OCI-LY1 (cell line): ENCODE measurements around the gene BUD23.

ENCODE experiments used
- H2AFZ ChIP-seq: fragments of 200-600 bp; sonication (generic), shearing (Covaris generic); 2 replicates; pipeline ENCODE4 v1.6.0; 2014; ENCODE audit warnings: antibody characterized with exemption, mild to moderate bottlenecking, low read length
- H3F3A ChIP-seq: fragments of 200-600 bp; sonication (generic), shearing (Covaris generic); 2 replicates; pipeline ENCODE4 v1.6.0; 2014; ENCODE audit warnings: mild to moderate bottlenecking, antibody characterized with exemption, low read length, moderate library complexity; ENCODE audit not compliant: insufficient read depth
- H3K27ac ChIP-seq: fragments of 200-600 bp; sonication (generic); 2 replicates; pipeline ENCODE4 v1.5.1; 2014; ENCODE audit warnings: low read length, mixed run types, mild to moderate bottlenecking, low read depth; ENCODE audit not compliant: poor library complexity, severe bottlenecking
- H3K27me3 ChIP-seq: fragments of 200-600 bp; sonication (generic); 2 replicates; pipeline ENCODE4 v1.6.0; 2014; ENCODE audit warnings: antibody characterized with exemption, mild to moderate bottlenecking, low read length, moderate library complexity; ENCODE audit not compliant: insufficient read depth
- H3K36me3 ChIP-seq: fragments of 200-600 bp; sonication (generic); 2 replicates; pipeline ENCODE4 v1.6.1; 2014; ENCODE audit warnings: mild to moderate bottlenecking, antibody characterized with exemption, low read length, moderate library complexity, mixed read lengths; ENCODE audit not compliant: insufficient read depth
- H3K4me1 ChIP-seq: fragments of 200-600 bp; sonication (generic); 2 replicates; pipeline ENCODE4 v1.5.1; 2014; ENCODE audit warnings: mild to moderate bottlenecking, low read length, moderate library complexity; ENCODE audit not compliant: insufficient read depth, severe bottlenecking
- H3K4me2 ChIP-seq: fragments of 200-600 bp; sonication (generic), shearing (Covaris generic); 2 replicates; pipeline ENCODE4 v1.6.1; 2014; ENCODE audit warnings: low read length
- H3K4me3 ChIP-seq: fragments of 200-600 bp; sonication (generic); 2 replicates; pipeline ENCODE4 v1.5.1; 2014; ENCODE audit warnings: low read length, low read depth, mild to moderate bottlenecking, mixed read lengths; ENCODE audit not compliant: poor library complexity, severe bottlenecking
- H3K79me2 ChIP-seq: fragments of 200-600 bp; shearing (Covaris generic); 2 replicates; pipeline ENCODE4 v1.6.1; 2016; ENCODE audit warnings: mixed run types, low read length, mixed read lengths; ENCODE audit not compliant: insufficient read depth
- H3K9ac ChIP-seq: fragments of 200-600 bp; sonication (generic), shearing (Covaris generic); 2 replicates; pipeline ENCODE4 v1.6.1; 2014; ENCODE audit warnings: mild to moderate bottlenecking, low read length, mixed read lengths
- H3K9me2 ChIP-seq: fragments of 200-600 bp; sonication (generic), shearing (Covaris generic); 2 replicates; pipeline ENCODE4 v1.6.1; 2014; ENCODE audit warnings: low read depth, mild to moderate bottlenecking, low read length, mixed read lengths
- H3K9me3 ChIP-seq: fragments of 200-600 bp; shearing (Covaris generic); 2 replicates; pipeline ENCODE4 v1.6.1; 2014; ENCODE audit warnings: low read length, mixed read lengths
- H4K20me1 ChIP-seq: fragments of 200-600 bp; sonication (generic), shearing (Covaris generic); 2 replicates; pipeline ENCODE4 v1.6.0; 2016; ENCODE audit warnings: mild to moderate bottlenecking, low read length; ENCODE audit not compliant: insufficient read depth
- EZH2 ChIP-seq: fragments of 200-600 bp; sonication (generic), shearing (Covaris generic); IDR thresholded peaks from 2 replicates; pipeline ENCODE4 v1.8.0; 2017; ENCODE audit warnings: borderline replicate concordance, mixed run types, mild to moderate bottlenecking, antibody characterized with exemption, low read length, moderate library complexity, mixed read lengths
- TF ChIP-seq, protein P1 (sequence below): fragments of 200-600 bp; sonication (generic), shearing (Covaris generic); IDR thresholded peaks from 2 replicates; pipeline ENCODE4 v1.5.1; 2017; ENCODE audit warnings: mild to moderate bottlenecking, antibody characterized with exemption, low read length, moderate library complexity, mixed read lengths

Gene BUD23

DNA sequence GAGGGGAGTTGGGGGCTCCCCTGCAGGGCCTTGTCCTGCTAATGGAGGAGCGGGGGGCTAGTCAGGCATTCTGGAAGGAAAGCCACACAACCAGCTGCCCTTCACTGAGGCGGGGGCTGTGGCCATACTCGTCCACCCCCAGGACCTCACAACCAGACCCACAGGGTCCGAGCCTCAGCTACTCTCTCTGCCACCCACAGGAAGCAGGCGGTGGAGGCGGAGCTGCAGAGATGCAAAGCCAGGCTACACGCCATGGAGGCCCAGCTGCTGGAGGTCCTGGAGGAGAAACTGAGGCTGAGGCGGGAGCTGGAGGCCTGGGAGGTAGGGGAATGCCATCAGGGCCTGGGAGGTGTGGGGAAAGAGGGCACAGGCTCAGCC is 52.1 kb downstream of the BUD23 start:
- H3K79me2 ChIP-seq, result no peaks in the 10 kb centered on the region
- no peak overlapping the region for H3K9ac ChIP-seq
- H3K27me3 ChIP-seq, result no peaks in the 10 kb centered on the region
- no peaks in the 10 kb centered on the region for H3F3A ChIP-seq
- no peaks in the 10 kb centered on the region for H3K9me2 ChIP-seq
- no peak overlapping the region for H3K4me3 ChIP-seq
- no peak overlapping the region for H3K27ac ChIP-seq
- H3K4me1 ChIP-seq, result peaks cover 10% of the 10 kb centered on the region
- no peak overlapping the region for H2AFZ ChIP-seq
- H3K9me3 ChIP-seq, result no peaks in the 10 kb centered on the region
- peaks cover 16% of the 10 kb centered on the region for H3K36me3 ChIP-seq
- no peak overlapping the region for H3K4me2 ChIP-seq
- TF ChIP-seq EZH2, result no peak
- TF ChIP-seq, protein P1, sequence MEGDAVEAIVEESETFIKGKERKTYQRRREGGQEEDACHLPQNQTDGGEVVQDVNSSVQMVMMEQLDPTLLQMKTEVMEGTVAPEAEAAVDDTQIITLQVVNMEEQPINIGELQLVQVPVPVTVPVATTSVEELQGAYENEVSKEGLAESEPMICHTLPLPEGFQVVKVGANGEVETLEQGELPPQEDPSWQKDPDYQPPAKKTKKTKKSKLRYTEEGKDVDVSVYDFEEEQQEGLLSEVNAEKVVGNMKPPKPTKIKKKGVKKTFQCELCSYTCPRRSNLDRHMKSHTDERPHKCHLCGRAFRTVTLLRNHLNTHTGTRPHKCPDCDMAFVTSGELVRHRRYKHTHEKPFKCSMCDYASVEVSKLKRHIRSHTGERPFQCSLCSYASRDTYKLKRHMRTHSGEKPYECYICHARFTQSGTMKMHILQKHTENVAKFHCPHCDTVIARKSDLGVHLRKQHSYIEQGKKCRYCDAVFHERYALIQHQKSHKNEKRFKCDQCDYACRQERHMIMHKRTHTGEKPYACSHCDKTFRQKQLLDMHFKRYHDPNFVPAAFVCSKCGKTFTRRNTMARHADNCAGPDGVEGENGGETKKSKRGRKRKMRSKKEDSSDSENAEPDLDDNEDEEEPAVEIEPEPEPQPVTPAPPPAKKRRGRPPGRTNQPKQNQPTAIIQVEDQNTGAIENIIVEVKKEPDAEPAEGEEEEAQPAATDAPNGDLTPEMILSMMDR, result no peak
- H4K20me1 ChIP-seq, result no peaks in the 10 kb centered on the region

DNA sequence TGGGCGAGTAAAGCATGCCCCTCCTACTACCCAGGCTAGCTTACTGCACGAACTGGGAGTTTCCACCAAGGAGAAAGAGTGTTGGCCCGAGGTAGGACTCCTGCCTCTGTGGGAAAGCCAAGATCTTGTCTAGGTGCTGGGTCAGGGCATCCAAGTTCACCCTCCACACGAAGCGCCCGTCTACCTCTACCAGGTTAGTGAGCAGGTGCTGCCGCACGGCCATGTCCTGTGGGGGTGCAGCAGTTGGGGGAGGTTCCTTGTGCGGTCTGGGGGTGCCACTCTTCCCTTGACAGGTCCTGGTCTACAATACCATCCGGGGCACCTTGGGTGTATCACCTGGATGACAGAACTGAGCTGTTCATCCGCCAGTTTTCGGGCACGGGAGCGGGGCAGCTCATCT is 53.5 kb downstream of the BUD23 start:
- H3K9me2 ChIP-seq, result no peaks in the 10 kb centered on the region
- H3F3A ChIP-seq, result no peaks in the 10 kb centered on the region
- no peak overlapping the region for H3K4me3 ChIP-seq
- no peaks in the 10 kb centered on the region for H3K79me2 ChIP-seq
- H3K36me3 ChIP-seq, result peaks cover 16% of the 10 kb centered on the region
- no peaks in the 10 kb centered on the region for H3K9me3 ChIP-seq
- no peak overlapping the region for H3K4me2 ChIP-seq
- TF ChIP-seq, protein P1, result no peak
- no peak for TF ChIP-seq EZH2
- no peaks in the 10 kb centered on the region for H3K27me3 ChIP-seq
- no peak overlapping the region for H3K27ac ChIP-seq
- no peak overlapping the region for H3K9ac ChIP-seq
- no peak overlapping the region for H2AFZ ChIP-seq
- H3K4me1 ChIP-seq, result peaks cover 10% of the 10 kb centered on the region
- H4K20me1 ChIP-seq, result no peaks in the 10 kb centered on the region

DNA sequence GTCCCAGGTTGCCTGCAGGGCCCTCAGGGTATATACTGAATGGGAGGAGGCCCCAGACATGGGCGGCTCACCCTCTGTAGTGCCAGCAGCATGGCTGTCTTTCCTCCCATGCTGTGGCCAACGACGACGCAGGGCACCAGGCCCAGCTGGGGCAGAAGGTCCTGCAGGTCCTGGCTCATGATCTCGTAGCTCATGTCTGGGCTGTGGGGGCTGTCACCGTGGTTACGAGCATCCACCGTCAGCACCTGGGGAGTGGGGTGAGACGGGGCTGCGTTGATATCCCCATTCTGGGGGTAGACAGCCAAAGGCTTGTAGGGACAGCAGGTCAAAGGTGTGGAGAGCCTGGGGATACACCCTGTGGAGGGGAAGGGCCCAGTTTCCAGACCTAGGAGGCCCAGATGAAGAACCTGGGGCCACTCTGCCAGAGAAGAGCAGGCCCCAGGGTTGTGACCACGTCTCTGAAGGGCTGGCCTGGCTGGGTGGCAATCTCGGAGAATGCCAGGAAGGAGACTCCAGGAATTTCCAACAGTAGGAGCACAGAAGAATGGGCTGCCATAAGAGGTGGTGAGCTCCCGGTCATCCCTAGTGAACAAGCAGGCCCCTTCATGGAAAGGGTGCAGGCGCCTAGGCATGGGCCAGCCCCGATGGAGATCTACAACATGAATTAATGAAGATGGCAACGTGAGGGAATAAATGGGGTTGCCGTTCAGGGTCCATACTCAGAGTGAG is 54.3 kb downstream of the BUD23 start:
- Histone ChIP-seq H3K27ac (no peak overlapping the region), H3K9ac (peak overlapping the region; percentile 85; the same call in 1 of the 2 replicates)

More for the DNA sequence above, 54.3 kb downstream of the BUD23 start:
- Histone ChIP-seq H3F3A (no peaks in the 10 kb centered on the region), H4K20me1 (no peaks in the 10 kb centered on the region), H3K4me3 (peak overlapping the region; percentile 82), H3K36me3 (peaks cover 16% of the 10 kb centered on the region), H3K4me1 (peaks cover 15% of the 10 kb centered on the region), H3K79me2 (no peaks in the 10 kb centered on the region), H2AFZ (no peak overlapping the region), H3K27me3 (no peaks in the 10 kb centered on the region), H3K9me2 (no peaks in the 10 kb centered on the region), H3K4me2 (peak overlapping the region; percentile 76), H3K9me3 (no peaks in the 10 kb centered on the region)
- TF ChIP-seq, protein P1, result no peak
- TF ChIP-seq EZH2, result no peak
